Mucosa of stomach (tissue), 1 donor: ENCODE measurements around the gene FXYD5.

ENCODE experiments used
- H3K27me3 ChIP-seq: one replicate; pipeline ENCODE4 v1.7.0; 2013; ENCODE audit warnings: mild to moderate bottlenecking, low read length; ENCODE audit not compliant: control insufficient read depth, insufficient read depth
- H3K36me3 ChIP-seq: one replicate; pipeline ENCODE4 v1.7.0; 2013; ENCODE audit warnings: low read length; ENCODE audit not compliant: control insufficient read depth, insufficient read depth
- H3K4me1 ChIP-seq: one replicate; pipeline ENCODE4 v1.7.0; 2013; ENCODE audit warnings: mild to moderate bottlenecking, low read length; ENCODE audit not compliant: control insufficient read depth, insufficient read depth
- H3K4me3 ChIP-seq: one replicate; pipeline ENCODE4 v1.7.0; 2013; ENCODE audit warnings: low read length
- H3K9ac ChIP-seq: one replicate; pipeline ENCODE4 v1.7.0; 2013; ENCODE audit warnings: mild to moderate bottlenecking, low read length, moderate library complexity
- H3K9me3 ChIP-seq: one replicate; pipeline ENCODE4 v1.7.0; 2013; ENCODE audit warnings: mild to moderate bottlenecking, low read length, moderate library complexity; ENCODE audit not compliant: control insufficient read depth
- donor health status: Pancreatic carcinoma.

Gene FXYD5

DNA sequence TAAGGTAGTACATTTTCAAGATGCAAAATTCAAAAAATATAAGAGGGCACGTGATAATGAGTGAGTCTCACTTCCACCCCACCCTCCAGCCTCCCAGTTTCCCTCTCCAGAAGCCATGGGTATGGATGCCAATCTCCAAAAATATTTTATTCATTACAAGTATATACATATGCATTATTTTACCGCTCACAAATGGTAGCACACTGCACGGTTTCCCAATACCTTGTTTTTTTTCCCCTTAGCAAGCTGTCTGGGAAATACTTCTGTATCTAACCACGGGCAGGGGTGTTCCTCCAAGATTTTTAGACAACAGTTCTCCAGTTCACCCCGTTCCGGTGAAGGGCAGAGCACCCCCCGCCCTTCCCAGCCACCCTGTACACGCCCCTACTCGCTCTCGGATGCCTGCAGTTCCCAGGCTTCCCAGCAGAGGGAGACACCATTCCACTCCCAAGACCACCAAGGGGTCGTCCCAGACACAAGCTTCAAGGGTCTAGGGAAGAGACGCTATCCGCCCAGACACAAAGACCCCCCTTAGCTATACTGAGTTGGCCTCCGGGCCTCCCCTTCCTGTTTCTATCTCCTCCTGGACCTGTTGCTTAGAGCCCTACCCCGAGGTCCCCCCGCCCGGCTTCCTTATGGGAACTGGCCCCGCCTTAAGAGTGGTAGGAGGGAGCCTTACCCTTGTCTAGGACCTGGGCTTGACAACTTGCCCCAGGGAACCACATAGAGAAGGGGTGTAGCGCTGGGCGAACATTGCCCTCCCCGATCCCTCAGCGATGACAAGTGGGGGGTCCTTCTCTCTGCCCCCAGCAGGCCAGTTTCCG, 40.0 kb upstream of the FXYD5 start:
- Histone ChIP-seq H3K4me3 (peak overlapping the region; percentile 89), H3K27me3 (no peaks in the 10 kb centered on the region), H3K9ac (peak overlapping the region; percentile 98), H3K9me3 (no peaks in the 10 kb centered on the region), H3K4me1 (peaks cover 28% of the 10 kb centered on the region), H3K36me3 (no peaks in the 10 kb centered on the region)

DNA sequence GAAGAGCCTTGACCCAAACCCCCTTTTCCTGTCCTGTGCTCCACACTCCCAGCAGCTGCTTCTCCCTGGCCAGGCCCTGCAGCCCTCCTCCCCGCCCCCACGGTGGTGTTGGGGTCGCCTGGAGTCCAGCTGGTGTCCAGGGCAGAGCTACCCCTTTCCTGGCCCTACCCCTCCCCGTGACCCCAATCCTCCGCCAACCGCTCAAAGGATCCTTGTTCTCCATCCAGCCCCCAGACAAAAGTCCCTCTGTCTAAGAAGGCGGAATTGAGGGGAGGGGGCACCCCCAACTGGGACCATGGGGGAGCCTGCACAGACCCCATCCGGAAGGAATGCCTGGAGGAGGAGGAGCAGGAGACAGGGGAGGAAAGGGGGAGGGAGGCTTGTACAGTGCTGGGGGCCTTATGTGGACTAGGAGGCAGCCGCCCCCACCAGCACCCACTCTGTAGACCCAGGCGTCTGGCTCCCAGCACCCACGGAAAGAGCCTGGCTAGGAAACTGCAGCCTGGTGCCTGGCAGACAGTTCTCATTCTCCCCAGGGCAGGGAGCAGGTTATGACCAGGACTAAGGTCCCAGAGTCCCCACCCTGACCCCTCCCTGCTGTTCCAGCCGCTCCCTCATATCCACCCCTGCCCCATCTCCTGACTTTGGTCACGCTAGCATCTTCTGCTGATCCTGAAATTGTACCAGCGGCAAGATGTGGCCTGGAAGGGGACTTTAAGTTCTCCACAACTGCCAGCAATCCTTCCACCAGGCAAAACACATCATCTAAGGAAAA, 39.2 kb upstream of the FXYD5 start, which contains the start of gene FXYD3:
FXYD3 (plus strand) TSS at position 647 of the 775 bp plus-strand sequence. CDS start 3,554 bp downstream, outside the sequence.
- peak within 1 kb of the TSS; percentile 98 for H3K9ac ChIP-seq
- H3K27me3 ChIP-seq, result no peaks in the 10 kb centered on the region
- H3K36me3 ChIP-seq, result no peaks in the 10 kb centered on the region
- peaks cover 31% of the 10 kb centered on the region for H3K4me1 ChIP-seq
- peak within 1 kb of the TSS; percentile 89 for H3K4me3 ChIP-seq
- no peaks in the 10 kb centered on the region for H3K9me3 ChIP-seq

DNA sequence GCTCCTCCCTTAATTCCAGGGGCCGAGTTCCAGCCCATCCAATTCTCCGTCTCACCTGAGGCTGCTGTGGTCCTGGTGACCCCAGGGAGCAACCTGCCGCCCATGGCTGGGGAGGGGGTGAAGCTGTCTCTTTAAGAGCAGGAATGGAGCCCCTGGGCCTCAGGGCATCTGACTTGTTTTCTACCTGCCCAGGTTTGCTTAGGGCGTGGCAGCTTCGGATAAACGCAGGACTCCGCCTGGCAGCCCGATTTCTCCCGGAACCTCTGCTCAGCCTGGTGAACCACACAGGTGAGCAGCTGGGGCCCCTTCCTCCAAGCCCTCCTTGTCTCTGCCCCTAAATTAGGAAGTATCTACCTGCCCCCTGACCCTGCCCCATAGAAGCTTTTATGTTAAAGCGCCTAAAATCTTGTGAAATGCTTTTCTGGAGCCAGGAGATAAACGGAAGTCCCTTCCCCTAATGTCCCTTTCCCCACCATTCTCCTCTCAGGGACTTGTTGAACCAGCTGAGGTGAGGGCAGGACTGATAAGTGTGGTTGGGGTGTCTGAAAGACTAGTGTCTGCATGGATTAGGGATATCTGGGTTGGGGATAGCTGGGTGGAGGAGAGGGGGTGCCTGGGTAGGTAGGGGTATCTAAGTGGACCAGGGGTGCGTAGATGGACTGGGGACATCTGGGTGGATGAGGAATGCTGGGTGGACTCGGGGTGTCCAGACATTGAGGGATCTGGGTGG, 38.3 kb upstream of the FXYD5 start:
- Histone ChIP-seq H3K4me3 (peak overlapping the region; percentile 89), H3K27me3 (no peaks in the 10 kb centered on the region), H3K9ac (peak overlapping the region; percentile 98), H3K9me3 (no peaks in the 10 kb centered on the region), H3K4me1 (peaks cover 37% of the 10 kb centered on the region), H3K36me3 (no peaks in the 10 kb centered on the region)

DNA sequence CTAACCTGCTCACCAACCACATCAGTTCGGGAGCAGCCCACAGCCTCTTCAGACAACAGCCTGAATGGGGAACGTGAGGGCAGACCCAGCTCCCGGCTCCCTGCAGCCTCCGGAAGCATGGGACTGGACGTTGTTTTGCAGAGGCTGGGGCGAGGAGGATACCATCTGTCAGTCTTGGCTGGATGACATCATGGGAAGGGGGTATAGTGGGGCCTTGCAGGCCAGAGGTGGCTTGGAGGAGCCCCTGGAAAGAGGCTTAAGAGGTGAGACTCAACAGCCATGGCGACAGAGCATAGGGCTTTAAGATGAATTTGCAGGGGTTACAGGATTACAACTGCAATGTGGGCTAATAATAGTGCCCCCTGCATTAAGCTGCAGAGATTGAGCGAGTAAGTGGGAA, 37.4 kb upstream of the FXYD5 start:
- Histone ChIP-seq H3K27me3 (no peaks in the 10 kb centered on the region), H3K9ac (peak overlapping the region; percentile 98), H3K9me3 (no peaks in the 10 kb centered on the region), H3K4me1 (peaks cover 46% of the 10 kb centered on the region), H3K36me3 (peaks cover 6% of the 10 kb centered on the region), H3K4me3 (peak overlapping the region; percentile 89)

DNA sequence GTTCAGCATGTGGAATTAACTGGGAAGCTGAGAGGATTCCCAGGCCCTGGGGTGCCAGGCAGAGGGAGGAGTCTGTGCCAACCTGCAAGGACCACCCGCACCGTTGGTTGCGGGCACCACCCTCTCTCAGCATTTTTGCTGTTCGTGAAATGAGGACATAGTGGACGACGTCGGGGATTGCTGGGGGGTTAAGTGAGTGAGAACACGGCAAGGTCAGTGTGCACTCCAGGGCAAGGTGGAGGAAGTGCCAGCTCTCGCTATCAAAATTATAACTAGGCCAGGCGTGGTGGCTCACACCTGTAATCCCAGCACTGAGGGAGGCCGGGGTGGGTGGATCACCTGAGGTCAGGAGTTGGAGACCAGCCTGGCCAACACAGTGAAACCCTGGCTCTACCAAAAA, 36.7 kb upstream of the FXYD5 start:
- Histone ChIP-seq H3K36me3 (peaks cover 6% of the 10 kb centered on the region), H3K27me3 (no peaks in the 10 kb centered on the region), H3K9me3 (no peaks in the 10 kb centered on the region), H3K4me1 (peaks cover 53% of the 10 kb centered on the region), H3K4me3 (peak overlapping the region; percentile 26), H3K9ac (peak overlapping the region; percentile 98)

DNA sequence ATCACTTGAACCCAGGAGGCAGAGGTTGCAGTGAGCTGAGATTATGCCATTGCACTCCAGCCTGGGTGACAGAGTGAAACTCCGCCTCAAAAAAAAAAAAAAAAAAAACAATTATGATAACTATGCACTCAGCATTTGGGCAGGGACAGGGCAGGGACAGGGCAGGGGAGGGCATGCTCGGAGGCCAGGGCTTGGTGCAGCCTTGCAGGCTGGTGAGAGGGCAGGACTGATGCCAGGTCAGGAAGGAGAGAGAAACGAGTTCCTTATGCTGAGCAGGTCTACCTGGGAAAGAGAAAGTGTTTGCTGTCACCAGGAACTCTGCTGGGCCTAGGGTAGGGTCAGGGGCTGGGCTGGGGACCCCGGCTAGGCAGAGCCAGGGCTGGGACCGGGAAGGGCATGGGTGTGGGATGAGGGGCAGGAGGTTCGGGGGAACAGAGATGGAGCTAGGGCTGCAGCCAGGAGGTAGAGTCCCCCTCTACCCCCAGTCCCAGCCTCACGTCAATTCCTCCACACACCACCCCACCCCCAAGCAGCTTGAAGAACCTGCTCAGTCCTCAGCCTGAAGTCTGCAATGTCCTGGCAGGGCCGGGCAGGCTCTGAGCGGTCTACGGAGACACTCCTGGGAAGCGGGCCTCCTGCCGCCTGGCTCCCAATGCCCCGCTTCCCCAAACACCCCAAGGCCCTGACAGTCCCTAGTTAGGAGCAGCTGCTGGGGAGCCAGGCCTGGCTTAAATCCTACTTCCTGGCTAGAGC, 36.1 kb upstream of the FXYD5 start:
- H3K9me3 ChIP-seq, result no peaks in the 10 kb centered on the region
- H3K36me3 ChIP-seq, result peaks cover 6% of the 10 kb centered on the region
- peak overlapping the region; percentile 26 for H3K4me3 ChIP-seq
- peaks cover 53% of the 10 kb centered on the region for H3K4me1 ChIP-seq
- H3K27me3 ChIP-seq, result no peaks in the 10 kb centered on the region
- H3K9ac ChIP-seq, result peak overlapping the region; percentile 69

DNA sequence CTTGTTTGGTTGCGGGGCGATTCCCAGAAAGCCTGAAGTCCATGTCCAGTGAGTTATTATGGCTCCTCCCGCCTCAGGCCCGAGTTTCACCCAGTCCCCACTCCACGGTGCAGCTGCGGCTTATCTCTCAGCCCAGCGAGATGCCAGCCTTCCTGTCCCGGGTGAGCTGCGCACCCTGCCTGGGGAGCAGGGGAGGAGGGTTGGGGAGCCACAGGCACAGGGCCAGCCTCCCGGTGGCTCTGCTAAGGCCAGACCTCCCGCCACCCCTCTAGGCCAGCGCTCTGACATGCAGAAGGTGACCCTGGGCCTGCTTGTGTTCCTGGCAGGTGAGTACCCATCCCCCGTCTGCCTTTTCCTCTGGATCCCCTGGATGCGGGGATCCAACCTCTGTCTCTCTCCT, 35.4 kb upstream of the FXYD5 start:
- Histone ChIP-seq H3K36me3 (peaks cover 6% of the 10 kb centered on the region), H3K4me1 (peaks cover 54% of the 10 kb centered on the region), H3K9me3 (no peaks in the 10 kb centered on the region), H3K4me3 (peak overlapping the region; percentile 26), H3K9ac (peak overlapping the region; percentile 69), H3K27me3 (no peaks in the 10 kb centered on the region)

DNA sequence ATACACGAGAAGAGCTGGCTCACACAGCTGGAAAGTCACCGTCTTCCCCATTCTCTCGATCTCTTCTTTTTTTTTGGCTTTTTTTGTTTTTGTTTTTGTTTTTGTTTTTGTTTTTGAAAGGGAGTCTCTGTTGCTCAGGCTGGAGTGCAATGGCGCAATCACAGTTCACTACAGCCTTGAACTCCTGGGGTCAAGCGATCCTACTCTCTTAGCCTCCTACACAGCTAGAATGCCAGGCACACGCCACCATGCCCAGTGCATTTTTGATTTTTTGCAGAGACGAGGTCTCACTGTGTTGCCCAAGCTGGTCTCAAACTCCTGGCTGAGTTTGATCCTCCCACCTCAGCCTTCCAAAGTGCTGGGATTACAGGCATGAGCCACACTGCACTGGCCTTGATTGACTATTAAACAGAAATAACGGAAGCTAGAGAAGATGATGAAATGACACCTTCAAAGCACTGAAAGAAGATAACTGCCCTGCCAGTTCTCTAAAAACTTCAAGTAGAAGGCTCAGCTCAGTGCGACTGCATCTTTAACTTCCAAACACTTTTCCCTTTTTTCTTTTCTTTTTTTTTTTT, 34.9 kb upstream of the FXYD5 start:
- H3K9me3 ChIP-seq, result no peaks in the 10 kb centered on the region
- no peaks in the 10 kb centered on the region for H3K27me3 ChIP-seq
- peak overlapping the region; percentile 26 for H3K4me3 ChIP-seq
- H3K9ac ChIP-seq, result peak overlapping the region; percentile 69
- peaks cover 53% of the 10 kb centered on the region for H3K4me1 ChIP-seq
- H3K36me3 ChIP-seq, result peaks cover 6% of the 10 kb centered on the region

DNA sequence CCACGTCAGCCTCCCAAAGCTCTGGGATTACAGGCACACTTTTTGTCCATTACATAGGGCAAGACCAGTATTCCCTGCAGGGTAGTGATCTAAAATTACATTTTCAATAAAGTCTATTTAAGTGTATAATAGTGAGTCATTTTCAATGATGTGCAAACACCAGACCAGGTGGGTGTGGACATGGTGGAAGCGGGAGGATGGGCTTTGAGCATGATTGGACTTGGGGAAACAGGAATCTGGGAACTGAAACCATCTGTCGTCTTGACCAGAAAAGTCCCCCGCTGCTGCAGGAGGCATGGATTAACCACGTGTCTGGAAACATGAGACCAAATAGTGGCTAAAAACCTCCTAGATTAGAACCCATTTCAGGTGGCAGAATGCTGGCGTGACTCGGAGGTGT, 34.0 kb upstream of the FXYD5 start:
- H3K9ac ChIP-seq, result peak overlapping the region; percentile 56
- H3K4me3 ChIP-seq, result peak overlapping the region; percentile 11
- no peaks in the 10 kb centered on the region for H3K9me3 ChIP-seq
- peaks cover 6% of the 10 kb centered on the region for H3K36me3 ChIP-seq
- peaks cover 57% of the 10 kb centered on the region for H3K4me1 ChIP-seq
- H3K27me3 ChIP-seq, result no peaks in the 10 kb centered on the region

DNA sequence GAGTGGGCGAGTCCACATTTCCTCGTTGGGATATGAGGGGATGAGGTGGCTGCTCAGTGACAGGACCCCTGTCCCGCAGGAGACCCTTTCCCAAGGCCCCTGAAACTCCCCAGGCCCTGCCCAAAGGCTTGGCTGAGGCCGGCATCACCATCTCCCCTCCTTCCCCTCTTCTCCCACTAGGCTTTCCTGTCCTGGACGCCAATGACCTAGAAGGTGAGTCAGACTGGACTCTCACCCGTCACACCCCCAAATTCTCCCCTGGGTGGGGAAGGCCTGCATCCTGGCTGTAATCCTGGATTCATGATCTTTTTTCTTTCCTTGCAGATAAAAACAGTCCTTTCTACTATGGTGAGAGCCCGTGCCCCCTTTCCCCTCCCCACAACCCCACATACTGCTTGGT, 33.6 kb upstream of the FXYD5 start:
- peaks cover 61% of the 10 kb centered on the region for H3K4me1 ChIP-seq
- no peaks in the 10 kb centered on the region for H3K9me3 ChIP-seq
- peak overlapping the region; percentile 56 for H3K9ac ChIP-seq
- H3K27me3 ChIP-seq, result no peaks in the 10 kb centered on the region
- peak overlapping the region; percentile 11 for H3K4me3 ChIP-seq
- H3K36me3 ChIP-seq, result peaks cover 6% of the 10 kb centered on the region
